K562 (cell line): ENCODE data around the gene MTG2. TPM values are rescaled to one million over a fixed set of nuclear protein-coding genes. Genes with fewer than 3 reads are reported as not detected.

Experiments used
- ATAC-seq: fragments of 200-7000 bp; cut with Tn5 transposase; 3 replicates; pipeline ENCODE4 v1.9.1; 2020; ENCODE audit warnings: moderate library complexity
- BruUV-seq: library from RNA; stranded (reverse); fragments of 400-500 nt; replicated peaks from 2 replicates; lab custom pipeline; 2021; lab: Mats Ljungman, UMichigan
- CTCF ChIA-PET: fragments of 300-600 bp; formaldehyde crosslinking; extraction: SDS; loops from one replicate; lab custom pipeline; 2021; ENCODE audit warnings: low intra/inter-chr PET ratio; lab: Yijun Ruan, JAX
- POLR2A ChIA-PET: fragments of 300-600, 350-650 bp; sonication (Branson Sonifier 250); formaldehyde crosslinking; extraction: SDS; loops from one replicate; lab custom pipeline; 2021; ENCODE audit warnings: antibody characterized with exemption, inconsistent platforms; lab: Yijun Ruan, JAX
- DNase-seq, 4 experiments: peaks; one replicate each; pipeline versions ENCODE4 v3.0.0 to v3.0.0-alpha.2; 2011 to 2018; ENCODE audit warnings: low spot score in 3 of 4, mixed read lengths in 3 of 4; ENCODE audit errors: extremely low read depth in 1 of 4
- FAIRE-seq: peaks from 2 replicates; lab custom pipeline; 2011; peaks lifted over from hg19 to GRCh38; lab: Jason Lieb, UNC
- H2AFZ ChIP-seq: 2 replicates; pipeline ENCODE4 v1.6.0; 2011; ENCODE audit warnings: low read depth, low read length, control low read depth, inconsistent platforms
- H3K27ac ChIP-seq: fragments of 200-600 bp; 3 replicates; pipeline ENCODE4 v1.8.0; 2011; ENCODE audit warnings: low read depth, mild to moderate bottlenecking, control low read depth, inconsistent platforms, low read length, moderate library complexity, mixed read lengths; ENCODE audit errors: extremely low read depth
- H3K27me3 ChIP-seq, 2 experiments: fragments of 300-600 bp in 1 of 2; 2 replicates in 1 of 2; 3 replicates in 1 of 2; pipeline versions ENCODE4 v1.6.0 to v1.8.0; 2011; ENCODE audit warnings: inconsistent platforms in 2 of 2, low read length in 2 of 2, mild to moderate bottlenecking in 1 of 2, mixed read lengths in 1 of 2, moderate library complexity in 1 of 2; ENCODE audit not compliant: control insufficient read depth in 2 of 2, insufficient read depth in 2 of 2
- H3K36me3 ChIP-seq: fragments of 300-600 bp; 3 replicates; pipeline ENCODE4 v1.8.0; 2011; ENCODE audit warnings: mild to moderate bottlenecking, low read length, inconsistent platforms; ENCODE audit not compliant: control insufficient read depth, insufficient read depth
- H3K4me1 ChIP-seq, 2 experiments: fragments of 200-600 bp in 1 of 2; replicated peaks in 1 of 2; 2 replicates in 1 of 2; 3 replicates in 1 of 2; pipeline versions ENCODE4 v1.5.1 to v1.8.0; 2011; ENCODE audit warnings: inconsistent platforms in 2 of 2, low read length in 2 of 2, mild to moderate bottlenecking in 1 of 2, mixed read lengths in 1 of 2, moderate library complexity in 1 of 2; ENCODE audit not compliant: control insufficient read depth in 2 of 2, insufficient read depth in 2 of 2
- H3K4me2 ChIP-seq: 2 replicates; pipeline ENCODE4 v1.6.1; 2011; ENCODE audit warnings: low read length, control low read depth, inconsistent platforms, mixed read lengths; ENCODE audit not compliant: insufficient read depth
- H3K4me3 ChIP-seq: fragments of 200-600 bp; sonication (generic), shearing (Covaris generic); 2 replicates; pipeline ENCODE4 v1.5.1; 2016; ENCODE audit warnings: control low read depth, inconsistent platforms
- H3K79me2 ChIP-seq: fragments of 200-600 bp; 3 replicates; pipeline ENCODE4 v1.8.0; 2011; ENCODE audit warnings: low read length, inconsistent platforms; ENCODE audit not compliant: control insufficient read depth, insufficient read depth
- H3K9ac ChIP-seq, 2 experiments: 2 replicates each; pipeline versions ENCODE4 v1.6.0 to v1.6.1; 2011; ENCODE audit warnings: low read depth in 2 of 2, low read length in 2 of 2, control low read depth in 1 of 2, inconsistent platforms in 1 of 2, mild to moderate bottlenecking in 1 of 2, mixed read lengths in 1 of 2; ENCODE audit not compliant: insufficient read depth in 1 of 2
- H3K9me1 ChIP-seq: one replicate; pipeline ENCODE4 v1.6.0; 2011; ENCODE audit warnings: inconsistent platforms, mild to moderate bottlenecking, low read length, moderate library complexity; ENCODE audit not compliant: control insufficient read depth, insufficient read depth
- H3K9me3 ChIP-seq: replicated peaks from 2 replicates; pipeline ENCODE4 v1.5.1; 2011; ENCODE audit warnings: low read depth, low read length, inconsistent platforms; ENCODE audit not compliant: control insufficient read depth, insufficient read depth
- H4K20me1 ChIP-seq: replicated peaks from 2 replicates; pipeline ENCODE4 v1.6.1; 2011; ENCODE audit warnings: low read length, inconsistent platforms, mixed read lengths; ENCODE audit not compliant: control insufficient read depth, insufficient read depth
- YY1 ChIP-seq, 3 experiments: IDR thresholded peaks; 2 replicates each; pipeline ENCODE4 v1.6.1; 2011; ENCODE audit warnings: low read length in 2 of 3, mild to moderate bottlenecking in 2 of 3, moderate library complexity in 2 of 3, borderline replicate concordance in 1 of 3, control low read depth in 1 of 3, low read depth in 1 of 3; ENCODE audit not compliant: insufficient read depth in 3 of 3, insufficient replicate concordance in 2 of 3, control insufficient read depth in 1 of 3, insufficient read length in 1 of 3; ENCODE audit errors: extremely low read depth in 1 of 3
- ZNF121 ChIP-seq: sonication (generic); formaldehyde crosslinking; conservative IDR thresholded peaks from 2 replicates; pipeline ENCODE4 v1.8.0; 2022; ENCODE audit warnings: missing genetic modification reagents
- WGBS: fragments of 100-300 bp; shearing (Covaris generic); methylation state at CpG from one replicate; pipeline ENCODE4 v1.1.6; 2016; ENCODE audit warnings: low coverage, mixed read lengths; ENCODE audit not compliant: insufficient coverage; ENCODE audit errors: missing lambda C conversion rate; 5-methylcytosine and 5-hydroxymethylcytosine counted together
- in situ Hi-C: fragments of 300-500 bp; cut with MboI; formaldehyde crosslinking; loops from 4 replicates; pipeline ENCODE4 v1.15.0; 2018; ENCODE audit warnings: inconsistent platforms, mixed read lengths
- intact Hi-C: fragments of 100-400 bp; cut with micrococcal nuclease; formaldehyde crosslinking; loops from 2 replicates; pipeline ENCODE4 v1.14.2; 2022
- polyA plus RNA-seq, 8 experiments: library from polyadenylated mRNA; depleted of rRNA in 4 of 8; stranded (reverse) in 5 of 8; unstranded in 3 of 8; fragments of >200 nt; fragmentation: Nextera tagmentation in 2 of 8; fragmentation: Illumina TruSeq in 1 of 8; extraction: Ambion mirVana in 2 of 8; extraction: Trizol in 1 of 8; gene quantifications; 2 replicates each; pipeline versions ENCODE4 v1.2.1 to v1.2.3, GENCODE V29; 2011 to 2014; ENCODE audit warnings: inconsistent platforms in 1 of 8, missing spikeins in 1 of 8
- total RNA-seq, 7 experiments: library from RNA; depleted of rRNA in 6 of 7; stranded (reverse); fragments of >200 nt in 6 of 7; fragmentation: Illumina TruSeq in 2 of 7; extraction: Trizol in 2 of 7; gene quantifications; 2 replicates each; pipeline versions ENCODE4 v1.2.1 to v1.2.3, GENCODE V29; 2011 to 2021; ENCODE audit warnings: low replicate concordance in 1 of 7
- TF ChIP-seq, protein P1 (sequence below): fragments of 450-650 bp; IDR thresholded peaks from 2 replicates; pipeline ENCODE4 v1.6.1; 2016; ENCODE audit warnings: mild to moderate bottlenecking
- TF ChIP-seq, protein P2 (sequence below): sonication (generic); formaldehyde crosslinking; IDR thresholded peaks from 2 replicates; pipeline ENCODE4 v1.8.0; 2022; ENCODE audit warnings: missing genetic modification reagents, mild to moderate bottlenecking, moderate library complexity, borderline replicate concordance
- TF ChIP-seq, protein P3 (sequence below): sonication (generic); formaldehyde crosslinking; IDR thresholded peaks from 2 replicates; pipeline ENCODE4 v1.8.0; 2022; ENCODE audit warnings: mild to moderate bottlenecking, missing genetic modification reagents
- TF ChIP-seq, protein P4 (sequence below), 3 experiments: IDR thresholded peaks in 2 of 3; conservative IDR thresholded peaks in 1 of 3; 2 replicates each; pipeline ENCODE4 v1.5.1; 2011 to 2012; ENCODE audit warnings: low read length in 3 of 3, mild to moderate bottlenecking in 3 of 3, control low read depth in 2 of 3, improper control_type of control experiment in 1 of 3, inconsistent platforms in 1 of 3, low read depth in 1 of 3, mixed read lengths in 1 of 3, moderate library complexity in 1 of 3; ENCODE audit not compliant: insufficient read depth in 2 of 3

The MTG2 gene
- total and polyA plus RNA-seq, 9 of the 15 experiments (the other 6 are each of a cell fraction or from before 2014, with no cell fraction given): 8.7 to 67.5 (median 44.5) TPM

DNA sequence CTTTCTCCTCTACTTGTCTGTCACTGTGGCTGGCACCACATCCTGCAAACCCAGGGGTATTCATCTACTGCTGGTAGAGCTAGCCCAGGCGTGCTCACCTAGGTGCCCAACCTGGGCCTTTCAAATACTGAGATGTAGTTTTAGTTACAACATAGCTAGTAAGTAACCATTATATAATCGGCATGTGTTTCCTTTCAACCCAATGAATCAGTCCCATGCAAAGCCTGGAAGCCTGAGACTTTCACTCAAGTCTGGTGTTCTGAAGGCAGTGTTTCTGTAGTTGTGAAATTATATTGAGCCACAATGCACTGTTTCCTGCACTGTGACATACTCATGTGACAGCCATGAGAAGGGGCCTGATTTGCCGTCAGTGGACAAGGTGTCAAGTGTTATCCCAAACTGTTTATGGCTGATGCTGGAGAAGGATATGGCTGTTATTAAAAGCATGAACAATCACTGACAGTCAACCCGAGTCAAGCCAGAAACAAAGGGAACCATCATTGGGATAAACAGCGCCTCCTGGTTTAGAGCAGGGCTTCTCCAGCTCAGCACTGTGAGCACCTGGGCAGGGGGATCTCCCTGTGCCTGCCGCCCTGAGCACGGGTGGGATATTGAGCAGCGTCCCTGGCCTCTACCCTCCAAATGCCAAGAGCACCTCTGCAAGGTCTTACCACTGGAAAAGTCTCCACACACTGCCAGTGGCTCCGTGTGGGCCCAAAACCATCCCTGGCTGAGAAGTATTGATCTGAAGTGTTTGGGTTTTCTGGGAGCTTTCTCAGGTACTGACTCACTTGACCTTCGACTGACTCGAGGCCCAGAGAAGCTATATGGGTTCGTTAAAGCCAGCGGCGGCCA, 41.2 kb upstream of the MTG2 start:
- DNase-seq (peak in 1 of 4 experiments; percentile 46), ATAC-seq (peak; percentile 48), FAIRE-seq (peak; percentile 70)
- Histone ChIP-seq H3K9me3 (no peaks in the 10 kb centered on the region), H3K27ac (peak overlapping the region; percentile 91), H4K20me1 (peaks cover 42% of the 10 kb centered on the region), H3K79me2 (peaks cover 74% of the 10 kb centered on the region), H3K9ac (peak overlapping the region; percentile 90 to 97), H3K36me3 (peaks cover 73% of the 10 kb centered on the region), H3K9me1 (no peaks in the 10 kb centered on the region), H2AFZ (no peak overlapping the region), H3K4me1 (peaks cover 30 to 40% of the 10 kb centered on the region in 2 experiments; a peak in 4 of 5 replicates), H3K27me3 (no peaks in the 10 kb centered on the region), H3K4me2 (peak overlapping the region; percentile 80), H3K4me3 (peak overlapping the region; percentile 89)
- 14% methylated on average over 14 of the region's 14 CpGs for WGBS
- in situ Hi-C loops (no loop called here), intact Hi-C loops (loop anchor here (5.0 to 10.0 kb wide), 4 partner anchors 74 to 243 kb away; partner anchors contain the start of genes RPS21 and TAF4)
- BruUV-seq: TSS peak; percentile 42
- ChIA-PET CTCF (no interaction called here), POLR2A (interaction anchor here (0.6 to 2.3 kb wide), 10 partner anchors 8 to 415 kb away, joined by 3 to 10 read pairs (median 4); partner anchors contain the start of gene LSM14B)
- TF ChIP-seq, protein P1, sequence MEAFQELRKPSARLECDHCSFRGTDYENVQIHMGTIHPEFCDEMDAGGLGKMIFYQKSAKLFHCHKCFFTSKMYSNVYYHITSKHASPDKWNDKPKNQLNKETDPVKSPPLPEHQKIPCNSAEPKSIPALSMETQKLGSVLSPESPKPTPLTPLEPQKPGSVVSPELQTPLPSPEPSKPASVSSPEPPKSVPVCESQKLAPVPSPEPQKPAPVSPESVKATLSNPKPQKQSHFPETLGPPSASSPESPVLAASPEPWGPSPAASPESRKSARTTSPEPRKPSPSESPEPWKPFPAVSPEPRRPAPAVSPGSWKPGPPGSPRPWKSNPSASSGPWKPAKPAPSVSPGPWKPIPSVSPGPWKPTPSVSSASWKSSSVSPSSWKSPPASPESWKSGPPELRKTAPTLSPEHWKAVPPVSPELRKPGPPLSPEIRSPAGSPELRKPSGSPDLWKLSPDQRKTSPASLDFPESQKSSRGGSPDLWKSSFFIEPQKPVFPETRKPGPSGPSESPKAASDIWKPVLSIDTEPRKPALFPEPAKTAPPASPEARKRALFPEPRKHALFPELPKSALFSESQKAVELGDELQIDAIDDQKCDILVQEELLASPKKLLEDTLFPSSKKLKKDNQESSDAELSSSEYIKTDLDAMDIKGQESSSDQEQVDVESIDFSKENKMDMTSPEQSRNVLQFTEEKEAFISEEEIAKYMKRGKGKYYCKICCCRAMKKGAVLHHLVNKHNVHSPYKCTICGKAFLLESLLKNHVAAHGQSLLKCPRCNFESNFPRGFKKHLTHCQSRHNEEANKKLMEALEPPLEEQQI: no peak
- TF ChIP-seq, protein P2, sequence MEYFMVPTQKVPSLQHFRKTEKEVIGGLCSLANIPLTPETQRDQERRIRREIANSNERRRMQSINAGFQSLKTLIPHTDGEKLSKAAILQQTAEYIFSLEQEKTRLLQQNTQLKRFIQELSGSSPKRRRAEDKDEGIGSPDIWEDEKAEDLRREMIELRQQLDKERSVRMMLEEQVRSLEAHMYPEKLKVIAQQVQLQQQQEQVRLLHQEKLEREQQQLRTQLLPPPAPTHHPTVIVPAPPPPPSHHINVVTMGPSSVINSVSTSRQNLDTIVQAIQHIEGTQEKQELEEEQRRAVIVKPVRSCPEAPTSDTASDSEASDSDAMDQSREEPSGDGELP (CRISPR knock-in tag): peak; percentile 53; the same call in 1 of the 2 replicates
- TF ChIP-seq, protein P3, sequence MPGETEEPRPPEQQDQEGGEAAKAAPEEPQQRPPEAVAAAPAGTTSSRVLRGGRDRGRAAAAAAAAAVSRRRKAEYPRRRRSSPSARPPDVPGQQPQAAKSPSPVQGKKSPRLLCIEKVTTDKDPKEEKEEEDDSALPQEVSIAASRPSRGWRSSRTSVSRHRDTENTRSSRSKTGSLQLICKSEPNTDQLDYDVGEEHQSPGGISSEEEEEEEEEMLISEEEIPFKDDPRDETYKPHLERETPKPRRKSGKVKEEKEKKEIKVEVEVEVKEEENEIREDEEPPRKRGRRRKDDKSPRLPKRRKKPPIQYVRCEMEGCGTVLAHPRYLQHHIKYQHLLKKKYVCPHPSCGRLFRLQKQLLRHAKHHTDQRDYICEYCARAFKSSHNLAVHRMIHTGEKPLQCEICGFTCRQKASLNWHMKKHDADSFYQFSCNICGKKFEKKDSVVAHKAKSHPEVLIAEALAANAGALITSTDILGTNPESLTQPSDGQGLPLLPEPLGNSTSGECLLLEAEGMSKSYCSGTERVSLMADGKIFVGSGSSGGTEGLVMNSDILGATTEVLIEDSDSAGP (CRISPR knock-in tag): 0 out of 2 replicates have a peak, but pooled peaks have one; percentile 29
- TF ChIP-seq, protein P4, sequence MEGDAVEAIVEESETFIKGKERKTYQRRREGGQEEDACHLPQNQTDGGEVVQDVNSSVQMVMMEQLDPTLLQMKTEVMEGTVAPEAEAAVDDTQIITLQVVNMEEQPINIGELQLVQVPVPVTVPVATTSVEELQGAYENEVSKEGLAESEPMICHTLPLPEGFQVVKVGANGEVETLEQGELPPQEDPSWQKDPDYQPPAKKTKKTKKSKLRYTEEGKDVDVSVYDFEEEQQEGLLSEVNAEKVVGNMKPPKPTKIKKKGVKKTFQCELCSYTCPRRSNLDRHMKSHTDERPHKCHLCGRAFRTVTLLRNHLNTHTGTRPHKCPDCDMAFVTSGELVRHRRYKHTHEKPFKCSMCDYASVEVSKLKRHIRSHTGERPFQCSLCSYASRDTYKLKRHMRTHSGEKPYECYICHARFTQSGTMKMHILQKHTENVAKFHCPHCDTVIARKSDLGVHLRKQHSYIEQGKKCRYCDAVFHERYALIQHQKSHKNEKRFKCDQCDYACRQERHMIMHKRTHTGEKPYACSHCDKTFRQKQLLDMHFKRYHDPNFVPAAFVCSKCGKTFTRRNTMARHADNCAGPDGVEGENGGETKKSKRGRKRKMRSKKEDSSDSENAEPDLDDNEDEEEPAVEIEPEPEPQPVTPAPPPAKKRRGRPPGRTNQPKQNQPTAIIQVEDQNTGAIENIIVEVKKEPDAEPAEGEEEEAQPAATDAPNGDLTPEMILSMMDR (IDR thresholded peaks at IDR 0.05 in 2 of 3, conservative IDR thresholded peaks at IDR 0.05 in 1 of 3; ENCODE audit: insufficient read depth in 2 of 3, low read depth in 1 of 3, low read length in 3 of 3): peak; percentile 45 to 55 (median 50); a peak in 5 of 6 replicates
- TF ChIP-seq YY1 (IDR thresholded peaks at IDR 0.05; ENCODE audit: borderline replicate concordance in 1 of 3, control insufficient read depth in 1 of 3, extremely low read depth in 1 of 3, insufficient read depth in 3 of 3, insufficient read length in 1 of 3, insufficient replicate concordance in 2 of 3, low read depth in 1 of 3, low read length in 2 of 3) (peak in 1 of 3 experiments; percentile 28), ZNF121 (CRISPR knock-in tag) (no peak)
